22Rv1 (cell line): ENCODE data around the gene INPP5A.

ENCODE experiments used
- CTCF ChIP-seq: fragments of 450-650 bp; IDR thresholded peaks from 2 replicates; pipeline ENCODE4 v1.5.1; 2017; ENCODE audit warnings: mild to moderate bottlenecking
- ZFX ChIP-seq: fragments of 450-650 bp; IDR thresholded peaks from 2 replicates; pipeline ENCODE4 v1.6.1; 2017; ENCODE audit warnings: antibody characterized with exemption, borderline replicate concordance

GRCh38 chr10:132611026-132611910 lies 73.7 kb downstream of the INPP5A start:
- no peak for TF ChIP-seq CTCF
- no peak for TF ChIP-seq ZFX
